ENCODE results near the gene FEN1. TPM values are rescaled to one million over a fixed set of nuclear protein-coding genes. Genes with fewer than 3 reads are reported as not detected.

FEN1 gene
- total and polyA plus RNA-seq, 2 of the 8 experiments (the other 6 are each of a cell fraction or from before 2014, with no cell fraction given) = 52.6 to 86.1 TPM

DNA sequence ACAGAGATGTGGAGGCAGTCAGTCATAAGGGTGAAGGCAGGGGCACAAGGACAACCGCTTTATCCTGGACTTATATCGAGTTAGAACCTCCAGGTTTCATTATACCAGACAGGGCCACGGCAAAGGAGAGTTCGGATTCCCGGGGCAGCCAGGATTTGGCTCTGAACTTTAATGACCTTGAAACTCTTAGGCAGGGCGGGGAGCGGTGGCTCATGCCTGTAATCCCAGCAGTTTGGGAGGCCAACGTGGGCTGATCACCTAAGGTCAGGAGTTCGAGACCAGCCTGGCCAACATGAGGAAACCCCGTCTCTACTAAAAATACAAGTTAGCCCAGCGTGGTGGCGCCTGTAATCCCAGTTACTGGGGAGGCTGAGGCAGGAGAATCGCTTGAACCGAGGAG is 41.3 kb upstream of the FEN1 start:
- no peak overlapping the region for H2BK5ac ChIP-seq (ENCODE audit: low read depth, low read length)
- H3K4me2 ChIP-seq (ENCODE audit: insufficient read depth in 1 of 2, low read depth in 2 of 2, low read length in 2 of 2) = no peak overlapping the region
- no peak overlapping the region for H3K27ac ChIP-seq (ENCODE audit: low read depth, low read length)
- peaks cover 4 to 21% (median 16%) of the 10 kb centered on the region in 4 experiments for H3K27me3 ChIP-seq (replicated peaks in 1 of 4; ENCODE audit: control insufficient read depth in 3 of 4, extremely low read depth in 1 of 4, insufficient read depth in 3 of 4, low read length in 3 of 4)
- H4K5ac ChIP-seq (ENCODE audit: insufficient read length, low read depth, low read length) = no peak overlapping the region
- H2BK15ac ChIP-seq (ENCODE audit: low read length) = no peak overlapping the region
- no peak overlapping the region for H3K4me3 ChIP-seq (ENCODE audit: extremely low read depth in 1 of 4, insufficient read depth in 2 of 4, low read depth in 3 of 4, low read length in 4 of 4)
- no peak overlapping the region for H3K18ac ChIP-seq (ENCODE audit: extremely low read depth, low read length)
- FAIRE-seq (no peak), DNase-seq (ENCODE audit: low read depth in 1 of 2, low spot score in 2 of 2) (no peak)
- H3K23me2 ChIP-seq (ENCODE audit: low read depth, low read length) = no peaks in the 10 kb centered on the region; the same call in 1 of the 2 replicates
- H2BK120ac ChIP-seq (replicated peaks; ENCODE audit: low read depth, low read length) = no peak overlapping the region
- H3K79me1 ChIP-seq (ENCODE audit: low read depth, low read length) = no peaks in the 10 kb centered on the region
- no peak overlapping the region for H3K4ac ChIP-seq (replicated peaks; ENCODE audit: insufficient read length, low read depth, low read length)
- H3K9me3 ChIP-seq (ENCODE audit: insufficient read depth in 2 of 2, low read depth in 1 of 2, low read length in 1 of 2) = no peaks in the 10 kb centered on the region
- POLR2A ChIA-PET (ENCODE audit: partially characterized antibody) = interaction anchor here (1.0 to 8.9 kb wide), 2 partner anchors 39 to 56 kb away, joined by 3 to 87 read pairs; partner anchors contain the start of genes FEN1 and TMEM258
- CTCF ChIA-PET (ENCODE audit: partially characterized antibody) = interaction anchor here (0.8 to 9.2 kb wide), 9 partner anchors 8 to 44 kb away, joined by 3 to 168 read pairs (median 28); partner anchors contain the start of genes FEN1 and TMEM258
- no peak overlapping the region for H2BK20ac ChIP-seq (ENCODE audit: low read length)
- no peak overlapping the region for H3K9ac ChIP-seq (replicated peaks in 1 of 4; ENCODE audit: extremely low read depth in 1 of 4, low read depth in 3 of 4, low read length in 3 of 4)
- H4K20me1 ChIP-seq (replicated peaks in 1 of 2; ENCODE audit: control insufficient read depth in 1 of 2, insufficient read depth in 2 of 2, low read length in 2 of 2) = no peaks in the 10 kb centered on the region
- no peak overlapping the region for H2AFZ ChIP-seq (ENCODE audit: low read length)
- no peak overlapping the region for H2AK5ac ChIP-seq (ENCODE audit: low read depth, low read length)
- H2BK12ac ChIP-seq (ENCODE audit: low read depth, low read length) = no peak overlapping the region
- no peak overlapping the region for H4K8ac ChIP-seq (ENCODE audit: extremely low read depth, insufficient read depth, low read length)
- H3K79me2 ChIP-seq (ENCODE audit: control insufficient read depth in 1 of 2, insufficient read depth in 2 of 2, low read length in 2 of 2) = no peaks in the 10 kb centered on the region
- H3K4me1 ChIP-seq (replicated peaks in 1 of 4; ENCODE audit: control insufficient read depth in 3 of 4, insufficient read depth in 4 of 4, low read length in 3 of 4) = peaks cover 6 to 28% (median 16%) of the 10 kb centered on the region in 4 experiments
- no peak overlapping the region for H4K91ac ChIP-seq (replicated peaks; ENCODE audit: insufficient read length, low read length)
- 92% methylated on average over 14 of the region's 14 CpGs; no CpG with 5 or more reads in 1 of the 2 experiments for WGBS, 2 experiments (ENCODE audit: extremely low coverage in 1 of 2, insufficient coverage in 1 of 2, insufficient read length in 1 of 2, insufficient replicate concordance in 2 of 2, low coverage in 1 of 2, low lambda C conversion rate in 2 of 2, missing lambda C conversion rate in 1 of 2)
- no peaks in the 10 kb centered on the region for H3K36me3 ChIP-seq (ENCODE audit: control insufficient read depth in 2 of 4, insufficient read depth in 4 of 4, low read length in 3 of 4)
- no peak overlapping the region for H3K23ac ChIP-seq (ENCODE audit: insufficient read length)
- no peak overlapping the region for H3K14ac ChIP-seq (ENCODE audit: insufficient read length)
- H3K56ac ChIP-seq (replicated peaks; ENCODE audit: insufficient read length, low read depth, low read length) = no peak overlapping the region
- TF ChIP-seq SP4 (IDR thresholded peaks at IDR 0.05; ENCODE audit: low read length) = no peak
- no peak for TF ChIP-seq BACH1 (IDR thresholded peaks at IDR 0.05; ENCODE audit: low read length)
- no peak for TF ChIP-seq CHD2 (IDR thresholded peaks at IDR 0.05; ENCODE audit: low read length)
- no peak for TF ChIP-seq HDAC6 (IDR thresholded peaks at IDR 0.05; ENCODE audit: low read depth, low read length)
- no peak for TF ChIP-seq RXRA (IDR thresholded peaks at IDR 0.05; ENCODE audit: insufficient read depth, low read depth, low read length)
- no peak for TF ChIP-seq GTF2F1 (IDR thresholded peaks at IDR 0.05; ENCODE audit: borderline replicate concordance, low read depth, low read length)
- no peak for TF ChIP-seq TCF12 (IDR thresholded peaks at IDR 0.05; ENCODE audit: low read depth, low read length)
- TF ChIP-seq RFX5 (IDR thresholded peaks at IDR 0.05; ENCODE audit: borderline replicate concordance, low read depth, low read length) = no peak
- TF ChIP-seq CBX5 (IDR thresholded peaks at IDR 0.05; ENCODE audit: low read depth, low read length) = no peak
- no peak for TF ChIP-seq CEBPB (IDR thresholded peaks at IDR 0.05; ENCODE audit: low read depth, low read length)
- TF ChIP-seq ASH2L (IDR thresholded peaks at IDR 0.05; ENCODE audit: low read length) = no peak
- TF ChIP-seq KDM4A (IDR thresholded peaks at IDR 0.05; ENCODE audit: low read depth, low read length, severe bottlenecking) = no peak
- no peak for TF ChIP-seq TBP (IDR thresholded peaks at IDR 0.05; ENCODE audit: low read depth, low read length)
- no peak for TF ChIP-seq FOSL1 (IDR thresholded peaks at IDR 0.05; ENCODE audit: insufficient read depth, low read depth, low read length)
- no peak for TF ChIP-seq CTBP2 (IDR thresholded peaks at IDR 0.05; ENCODE audit: borderline replicate concordance, insufficient read depth, insufficient read length, low read length)
- TF ChIP-seq POU5F1 (IDR thresholded peaks at IDR 0.05; ENCODE audit: low read depth, low read length) = no peak
